Renal cortical epithelial cell (primary cell): ENCODE results near the gene REXO5. TPM values are rescaled to one million over a fixed set of nuclear protein-coding genes. Genes with fewer than 3 reads are reported as not detected.

Source experiments
- total RNA-seq: library from RNA; depleted of rRNA; stranded (reverse); fragments of >200 nt; gene quantifications from 2 replicates; pipeline ENCODE4 v1.2.3, GENCODE V29; 2014

REXO5 gene
- total RNA-seq, 1 donor from 2014 or later: 3.8 TPM

Other genes with a start within 250 kb of the REXO5 start
- gene ACSM2B, start 230.2 kb upstream of the REXO5 start, total RNA-seq: 14.2 TPM in 1 of 2 replicates, not detected in the other
- gene ACSM1, start 108.8 kb upstream of the REXO5 start, total RNA-seq: 0.99 and 1.2 TPM in 2 replicates
- 60.4 and 88.6 TPM in 2 replicates for gene THUMPD1, start 64.7 kb upstream of the REXO5 start, total RNA-seq
- gene ACSM3, start 42.5 kb upstream of the REXO5 start, total RNA-seq: 8.5 and 34.6 TPM in 2 replicates
- gene ERI2, start 55 bp upstream of the REXO5 start, total RNA-seq: 24.3 and 29.9 TPM in 2 replicates
- gene DCUN1D3, start 93.8 kb downstream of the REXO5 start, total RNA-seq: 31.2 and 39.2 TPM in 2 replicates
- 70.7 and 89.3 TPM in 2 replicates for gene LYRM1, start 94.2 kb downstream of the REXO5 start, total RNA-seq